Prostate gland (tissue), 2 donors: ENCODE measurements around the gene OR14I1. TPM values are rescaled to one million over a fixed set of nuclear protein-coding genes. Genes with fewer than 3 reads are reported as not detected.
"Not testable (repeated sequence)": the region's sequence is repeated elsewhere in the genome, so short reads cannot be mapped to it uniquely, and the experiment has no call there.

Experiments
- DNase-seq: peaks from one replicate; pipeline ENCODE4 v3.0.0-alpha.2; 2019; ENCODE audit warnings: low spot score
- H3K27ac ChIP-seq, 2 donors: fragments of 200-600 bp; sonication (generic); 2 replicates each; pipeline ENCODE4 v1.5.1; 2017 to 2019
- H3K27me3 ChIP-seq: fragments of 200-600 bp; sonication (generic); replicated peaks from 2 replicates; pipeline ENCODE4 v1.5.1; 2019; ENCODE audit not compliant: insufficient read depth
- H3K36me3 ChIP-seq, 2 donors: fragments of 200-600 bp; sonication (generic); 1 replicate in 1 of 2; 2 replicates in 1 of 2; pipeline versions ENCODE4 v1.5.1 to v1.8.1; 2017 to 2019
- H3K4me1 ChIP-seq: fragments of 200-600 bp; sonication (generic); replicated peaks from 2 replicates; pipeline ENCODE4 v1.5.1; 2019
- H3K4me3 ChIP-seq, 2 donors: fragments of 200-600 bp; sonication (generic); 2 replicates each; pipeline ENCODE4 v1.5.1; 2017 to 2019
- H3K9me3 ChIP-seq: fragments of 200-600 bp; sonication (generic); 2 replicates; pipeline ENCODE4 v1.5.1; 2017
- WGBS: methylation state at CpG from one replicate; pipeline ENCODE4 v1.1.5; 2018; 5-methylcytosine and 5-hydroxymethylcytosine counted together
- intact Hi-C: fragments of 100-400 bp; cut with DNase I; formaldehyde crosslinking; loops from one replicate; pipeline ENCODE4 v1.14.2; 2022
- small RNA-seq, 2 donors: library from RNA; depleted of rRNA; stranded (forward); fragments of <200 nt; gene quantifications; one replicate each; pipeline ENCODE3, GENCODE V24; 2016
- total RNA-seq, 2 donors: library from RNA; depleted of rRNA; stranded (reverse); fragments of >200 nt; gene quantifications; one replicate each; pipeline ENCODE4 v1.1.0, GENCODE V29; 2016

The OR14I1 gene
- total RNA-seq, 2 donors from 2014 or later = not detected

GRCh38 chr1:248655354-248655753 lies 47.2 kb downstream of the OR14I1 start, which contains the start of gene OR2T27:
TSS of gene OR2T27 (minus strand) at chr1:248655528. CDS start at chr1:248650884, 4,644 bp downstream.
- DNase-seq, H3K27me3 ChIP-seq: not testable (repeated sequence)

More at GRCh38 chr1:248655354-248655753, 47.2 kb downstream of the OR14I1 start, which contains the start of gene OR2T27:
- H3K4me3 ChIP-seq, H3K4me1 ChIP-seq, H3K36me3 ChIP-seq, H3K9me3 ChIP-seq, H3K27ac ChIP-seq, intact Hi-C loops: not testable (repeated sequence)
- 43% methylated on average over 1 of the region's 3 CpGs for WGBS

Small RNAs within 50 kb of the gene (small RNA-seq; reads per million reads assigned to genes)
- 0 reads per million in 2 donors for gene AHCYP8

Other genes starting within 250 kb of the OR14I1 start
- 1 to 10 TPM in 1 of 2 donors, not detected in 1; 1.5 TPM for gene OR2T3, start 229.4 kb downstream of the OR14I1 start, total RNA-seq
- gene OR2T5, start 214.2 kb downstream of the OR14I1 start, total RNA-seq = not detected
- under 1 TPM in 1 of 2 donors, not detected in 1; 0.34 TPM for gene OR2G6, start 194.7 kb downstream of the OR14I1 start, total RNA-seq
- gene OR2T29, start 140.0 kb downstream of the OR14I1 start, total RNA-seq = not detected
- not detected for gene OR2T34, start 128.0 kb downstream of the OR14I1 start, total RNA-seq
- gene OR2T10, start 105.1 kb downstream of the OR14I1 start, total RNA-seq = not detected
- not detected for gene OR2T11, start 67.7 kb downstream of the OR14I1 start, total RNA-seq
- not detected for gene OR2T35, start 57.5 kb downstream of the OR14I1 start, total RNA-seq
- gene OR2T27, start 47.2 kb downstream of the OR14I1 start, total RNA-seq = not detected
- gene LYPD8, start 53.0 kb upstream of the OR14I1 start, total RNA-seq = not detected
- gene SH3BP5L, start 123.1 kb upstream of the OR14I1 start, total RNA-seq = 10 to 100 TPM; 23.3 to 35.3 TPM
- 10 to 100 TPM; 44.2 to 63.1 TPM for gene ZNF672, start 135.5 kb upstream of the OR14I1 start, total RNA-seq
- gene ZNF692, start 156.3 kb upstream of the OR14I1 start, total RNA-seq = 10 to 100 TPM; 65.0 to 99.7 TPM
- gene PGBD2, start 203.5 kb upstream of the OR14I1 start, total RNA-seq = 10 to 100 TPM in 1 of 2 donors, 1 to 10 TPM in 1; 8.6 to 12.6 TPM